Measurements from ENCODE around the gene CA9. TPM values are rescaled to one million over a fixed set of nuclear protein-coding genes. Genes with fewer than 3 reads are reported as not detected.

Gene CA9
- total and polyA plus RNA-seq, 2 experiments from 2014 or later: 1.1 TPM; not detected in 1

DNA sequence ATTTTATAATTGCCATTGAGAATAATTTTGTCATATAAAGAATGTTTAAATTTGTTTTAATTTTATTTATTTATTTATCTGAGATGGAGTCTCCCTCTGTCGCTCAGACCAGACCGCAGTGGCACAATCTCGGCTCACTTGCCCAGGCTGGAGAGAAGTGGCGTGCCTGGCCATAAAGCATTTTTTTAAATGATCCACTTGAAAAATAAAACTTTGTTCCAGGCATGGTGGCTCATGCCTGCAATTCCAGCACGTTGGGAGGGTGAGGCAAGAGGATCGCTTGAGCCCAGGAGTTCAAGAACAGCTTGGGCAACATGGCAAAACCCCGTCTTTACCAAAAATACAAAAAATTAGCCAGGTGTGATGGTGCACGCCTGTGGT lies 20.9 kb upstream of the CA9 start:
- TF ChIP-seq NANOG (IDR thresholded peaks at IDR 0.05; ENCODE audit: borderline replicate concordance) (no peak), POLR2AphosphoS5 (IDR thresholded peaks at IDR 0.05; ENCODE audit: low read depth) (no peak), JUNB (IDR thresholded peaks at IDR 0.05; ENCODE audit: unreplicated experiment) (no peak), ETS1 (IDR thresholded peaks at IDR 0.05) (no peak), ZNF331 (CRISPR knock-in tag; IDR thresholded peaks at IDR 0.05; ENCODE audit: low read depth) (no peak), ZNF114 (CRISPR knock-in tag; IDR thresholded peaks at IDR 0.05) (no peak), REST (IDR thresholded peaks at IDR 0.05; ENCODE audit: unreplicated experiment) (no peak), CREB1 (CRISPR knock-in tag; IDR thresholded peaks at IDR 0.05; ENCODE audit: low read depth) (no peak), STAT1 (IDR thresholded peaks at IDR 0.05; ENCODE audit: unreplicated experiment) (no peak), EZH2 (IDR thresholded peaks at IDR 0.05; ENCODE audit: low read depth, unreplicated experiment) (no peak)
- no peaks in the 10 kb centered on the region for H3K36me3 ChIP-seq (ENCODE audit: insufficient read depth)
- ATAC-seq: no peak
- H3K4me1 Mint-ChIP-seq: peaks cover 50% of the 10 kb centered on the region
- DNase-seq (ENCODE audit: low spot score): no peak
- H3K4me2 ChIP-seq: no peak overlapping the region
- peaks cover 37% of the 10 kb centered on the region for H3K27me3 Mint-ChIP-seq (ENCODE audit: insufficient read depth, low read depth, poor library complexity)
- H3K36me3 Mint-ChIP-seq (ENCODE audit: low read depth): peaks cover 3% of the 10 kb centered on the region; the same call in 2 of the 3 replicates
- peaks cover 1% of the 10 kb centered on the region; the same call in 2 of the 3 replicates for H3K9me3 Mint-ChIP-seq
- H4K20me1 ChIP-seq (replicated peaks; ENCODE audit: insufficient read depth): no peaks in the 10 kb centered on the region; the same call in 1 of the 2 replicates
- no peaks in the 10 kb centered on the region for H3K9me2 ChIP-seq (ENCODE audit: insufficient read depth)
- H3K4me1 ChIP-seq (ENCODE audit: insufficient read depth): peaks cover 32% of the 10 kb centered on the region
- H3K27me3 ChIP-seq (ENCODE audit: insufficient read depth): peaks cover 4% of the 10 kb centered on the region; the same call in 1 of the 2 replicates
- H3K79me2 ChIP-seq (replicated peaks; ENCODE audit: insufficient read depth): no peaks in the 10 kb centered on the region
- H2AFZ ChIP-seq: no peak overlapping the region
- H3K4me3 ChIP-seq: no peak overlapping the region
- no peak overlapping the region for H3K27ac ChIP-seq (ENCODE audit: low read depth)
- no peak overlapping the region for H3K27ac Mint-ChIP-seq
- no peak overlapping the region for H3K4me3 Mint-ChIP-seq
- H3F3A ChIP-seq (replicated peaks; ENCODE audit: low read depth): peaks cover 7% of the 10 kb centered on the region; the same call in 1 of the 2 replicates

- Histone ChIP-seq H3F3A (replicated peaks; ENCODE audit: low read depth) (0 out of 2 replicates have a peak, but pooled peaks cover 4% of the 10 kb centered on the region), H3K4me1 (ENCODE audit: insufficient read depth) (peaks cover 27% of the 10 kb centered on the region), H3K4me2 (no peak overlapping the region), H3K9me2 (ENCODE audit: insufficient read depth) (no peaks in the 10 kb centered on the region), H3K4me3 (no peak overlapping the region), H3K27ac (ENCODE audit: low read depth) (no peak overlapping the region), H4K20me1 (replicated peaks; ENCODE audit: insufficient read depth) (no peaks in the 10 kb centered on the region; the same call in 1 of the 2 replicates), H3K27me3 (ENCODE audit: insufficient read depth) (peaks cover 4% of the 10 kb centered on the region; the same call in 1 of the 2 replicates), H3K36me3 (ENCODE audit: insufficient read depth) (no peaks in the 10 kb centered on the region), H2AFZ (no peak overlapping the region), H3K79me2 (replicated peaks; ENCODE audit: insufficient read depth) (no peaks in the 10 kb centered on the region)
- no peak for DNase-seq (ENCODE audit: low spot score)
- Mint-ChIP-seq H3K4me1 (peaks cover 42% of the 10 kb centered on the region), H3K4me3 (no peak overlapping the region), H3K36me3 (ENCODE audit: low read depth) (peaks cover 5% of the 10 kb centered on the region; the same call in 2 of the 3 replicates), H3K27ac (no peak overlapping the region), H3K9me3 (peaks cover 3% of the 10 kb centered on the region; the same call in 2 of the 3 replicates), H3K27me3 (ENCODE audit: insufficient read depth, low read depth, poor library complexity) (peaks cover 35% of the 10 kb centered on the region)
- no peak for ATAC-seq
- TF ChIP-seq EZH2phosphoT487 (IDR thresholded peaks at IDR 0.05; ENCODE audit: unreplicated experiment) (no peak), ZNF331 (CRISPR knock-in tag; IDR thresholded peaks at IDR 0.05; ENCODE audit: low read depth) (no peak), NANOG (IDR thresholded peaks at IDR 0.05; ENCODE audit: borderline replicate concordance) (no peak), ETS1 (IDR thresholded peaks at IDR 0.05) (no peak)
These were observed 20.1 kb upstream of the CA9 start for GRCh38 chr9:35653611-35654010.
